Activated CD8-positive, alpha-beta T cell treated with anti-CD3 and anti-CD28 coated beads, Interleukin-2, amount 10 ng/mL, durations not matched to agents 7 days and 5 days (primary cell): ENCODE results near the gene CD84. TPM values are rescaled to one million over a fixed set of nuclear protein-coding genes. Genes with fewer than 3 reads are reported as not detected.
A peak's percentile ranks its signal among the peaks of the same experiment; 100 is the strongest.
"Not testable (repeated sequence)": the region's sequence is repeated elsewhere in the genome, so short reads cannot be mapped to it uniquely, and the experiment has no call there.

Experiments
- ATAC-seq: fragments of 150-1000 bp; cut with Tn5 transposase; one replicate; pipeline ENCODE4 v1.10.0; 2021; ENCODE audit warnings: moderate library complexity
- CTCF ChIA-PET: fragments of 350-600 bp; sonication (Branson Sonifier 250); formaldehyde crosslinking; loops from one replicate; lab custom pipeline; 2021; ENCODE audit warnings: antibody characterized with exemption; lab: Charles Lee
- POLR2A ChIA-PET: fragments of 350-600 bp; sonication (Branson Sonifier 250); formaldehyde crosslinking; loops from one replicate; lab custom pipeline; 2021; ENCODE audit warnings: antibody characterized with exemption; lab: Charles Lee
- DNase-seq: peaks from one replicate; pipeline ENCODE4 v3.0.0-alpha.2; 2020
- H3K27ac Mint-ChIP-seq: one replicate; pipeline ENCODE4 v1.8.0; 2021; ENCODE audit warnings: mild to moderate bottlenecking, mixed read lengths
- H3K27me3 Mint-ChIP-seq: one replicate; pipeline ENCODE4 v1.8.0; 2021; ENCODE audit warnings: low read depth, mixed read lengths
- H3K36me3 Mint-ChIP-seq: one replicate; pipeline ENCODE4 v1.8.0; 2021; ENCODE audit warnings: low read depth, mixed read lengths
- H3K4me1 Mint-ChIP-seq: one replicate; pipeline ENCODE4 v1.8.0; 2021; ENCODE audit warnings: low read depth, mixed read lengths
- H3K4me3 Mint-ChIP-seq: one replicate; pipeline ENCODE4 v1.8.0; 2021; ENCODE audit warnings: mild to moderate bottlenecking, mixed read lengths
- H3K9me3 Mint-ChIP-seq: one replicate; pipeline ENCODE4 v1.8.0; 2022; ENCODE audit warnings: mixed read lengths; ENCODE audit not compliant: insufficient read depth
- total RNA-seq, 2 experiments: library from RNA; stranded (reverse); gene quantifications; one replicate each; pipeline ENCODE4 v1.2.3, GENCODE V29; 2021

CD84 gene
- total RNA-seq, 2 experiments from 2014 or later, result 14.0 to 15.4 TPM

DNA sequence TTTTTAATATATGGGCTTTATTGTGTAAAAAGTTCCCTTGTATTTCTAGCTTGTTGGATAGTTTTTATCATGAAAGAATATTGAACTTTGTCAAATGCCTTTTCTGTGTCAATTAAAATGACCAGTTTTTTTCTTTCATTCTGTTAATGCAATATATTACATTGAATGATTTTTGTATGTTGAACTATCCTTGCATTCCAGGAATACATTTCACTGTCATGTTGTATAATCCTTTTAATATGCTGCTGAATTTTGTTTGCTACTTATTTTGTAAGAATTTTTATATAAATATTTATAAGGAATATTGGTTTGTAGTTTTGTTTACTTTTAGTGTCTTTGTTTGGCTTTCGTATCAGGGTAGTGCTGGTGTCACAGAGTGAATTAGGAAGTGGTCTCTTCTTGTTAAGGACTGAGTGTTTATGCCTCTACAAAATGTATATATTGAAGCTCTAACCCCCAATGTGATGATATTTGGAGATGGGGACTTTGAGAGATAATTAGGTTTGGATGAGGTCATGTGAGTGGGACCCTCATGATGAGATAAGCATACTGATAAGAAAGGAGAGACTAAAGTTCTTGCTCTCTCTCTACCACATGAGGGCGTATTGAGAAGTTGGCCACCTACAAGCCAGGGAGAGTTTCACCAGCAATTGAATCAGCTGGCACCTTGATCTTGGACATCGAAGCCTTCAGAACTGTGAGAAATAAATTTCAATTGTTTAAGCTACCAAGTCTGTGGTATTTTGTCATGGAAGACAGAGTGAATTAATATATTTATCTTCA, 44.3 kb downstream of the CD84 start:
- Mint-ChIP-seq H3K4me1 (peaks cover 21% of the 10 kb centered on the region), H3K36me3 (peaks cover 27% of the 10 kb centered on the region), H3K27me3 (no peaks in the 10 kb centered on the region), H3K4me3 (no peak overlapping the region), H3K9me3 (peaks cover 40% of the 10 kb centered on the region), H3K27ac (no peak overlapping the region)
- ChIA-PET CTCF (interaction anchor here (1.3 to 2.0 kb wide), 4 partner anchors 9 to 71 kb away, joined by 4 to 8 read pairs (median 6); partner anchors contain the start of gene SLAMF6), POLR2A (interaction anchor here (0.6 kb wide), 1 partner anchor 15 kb away, joined by 3 read pairs; no protein-coding TSS in a partner anchor)
- ATAC-seq (no peak), DNase-seq (no peak)

DNA sequence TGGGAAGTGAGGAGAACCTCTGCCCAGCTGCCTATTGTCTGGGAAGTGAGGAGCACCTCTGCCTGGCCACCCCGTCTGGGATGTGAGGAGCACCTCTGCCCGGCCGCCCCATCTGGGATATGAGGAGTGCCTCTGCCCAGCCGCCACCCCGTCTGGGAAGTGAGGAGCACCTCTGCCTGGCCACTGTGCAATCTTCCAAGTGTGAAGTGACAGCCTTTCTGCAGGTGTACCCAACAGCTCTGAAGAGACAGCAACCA, 46.8 kb downstream of the CD84 start:
- H3K4me1 Mint-ChIP-seq, result peaks cover 19% of the 10 kb centered on the region
- H3K4me3 Mint-ChIP-seq, H3K27ac Mint-ChIP-seq, DNase-seq, ATAC-seq, H3K27me3 Mint-ChIP-seq, CTCF ChIA-PET: not testable (repeated sequence)
- H3K9me3 Mint-ChIP-seq, result peaks cover 36% of the 10 kb centered on the region
- H3K36me3 Mint-ChIP-seq, result peaks cover 35% of the 10 kb centered on the region
- POLR2A ChIA-PET, result interaction anchor here (0.7 kb wide), 1 partner anchor 35 kb away, joined by 4 read pairs; no protein-coding TSS in a partner anchor

DNA sequence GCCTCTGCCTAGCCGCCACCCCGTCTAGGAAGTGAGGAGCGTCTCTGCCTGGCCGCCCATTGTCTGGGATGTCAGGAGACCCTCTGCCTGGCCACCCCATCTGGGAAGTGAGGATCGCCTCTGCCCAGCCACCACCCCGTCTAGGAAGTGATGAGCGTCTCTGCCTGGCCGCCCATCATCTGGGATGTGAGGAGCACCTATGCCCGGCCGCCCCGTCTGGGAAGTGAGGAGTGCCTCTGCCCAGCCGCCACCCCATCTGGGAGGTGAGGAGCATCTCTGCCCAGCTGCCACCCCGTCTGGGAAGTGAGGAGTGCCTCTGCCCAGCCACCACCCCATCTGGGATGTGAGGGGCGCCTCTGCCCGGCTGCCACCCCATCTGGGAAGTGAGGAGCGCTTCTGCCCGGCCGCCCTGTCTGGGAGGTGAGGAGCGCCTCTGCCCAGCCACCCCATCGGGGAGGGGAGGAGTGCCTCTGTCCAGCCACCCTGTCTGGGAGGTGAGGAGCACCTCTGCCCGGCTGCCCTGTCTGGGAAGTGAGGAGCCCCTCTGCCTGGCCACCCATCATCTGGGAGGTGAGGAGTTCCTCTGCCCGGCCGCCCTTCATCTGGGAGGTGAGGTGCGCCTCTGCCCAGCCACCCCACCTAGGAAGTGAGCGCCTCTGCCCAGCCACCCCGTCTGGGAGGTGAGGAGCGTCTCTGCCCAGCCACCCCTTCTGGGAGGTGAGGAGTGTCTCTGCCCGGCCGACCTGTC, 47.3 kb downstream of the CD84 start:
- peaks cover 35% of the 10 kb centered on the region for H3K36me3 Mint-ChIP-seq
- ATAC-seq, H3K27me3 Mint-ChIP-seq, H3K4me3 Mint-ChIP-seq, DNase-seq, H3K27ac Mint-ChIP-seq, CTCF ChIA-PET: not testable (repeated sequence)
- H3K4me1 Mint-ChIP-seq, result peaks cover 19% of the 10 kb centered on the region
- peaks cover 31% of the 10 kb centered on the region for H3K9me3 Mint-ChIP-seq
- POLR2A ChIA-PET, result interaction anchor here (0.7 kb wide), 1 partner anchor 36 kb away, joined by 4 read pairs; no protein-coding TSS in a partner anchor

DNA sequence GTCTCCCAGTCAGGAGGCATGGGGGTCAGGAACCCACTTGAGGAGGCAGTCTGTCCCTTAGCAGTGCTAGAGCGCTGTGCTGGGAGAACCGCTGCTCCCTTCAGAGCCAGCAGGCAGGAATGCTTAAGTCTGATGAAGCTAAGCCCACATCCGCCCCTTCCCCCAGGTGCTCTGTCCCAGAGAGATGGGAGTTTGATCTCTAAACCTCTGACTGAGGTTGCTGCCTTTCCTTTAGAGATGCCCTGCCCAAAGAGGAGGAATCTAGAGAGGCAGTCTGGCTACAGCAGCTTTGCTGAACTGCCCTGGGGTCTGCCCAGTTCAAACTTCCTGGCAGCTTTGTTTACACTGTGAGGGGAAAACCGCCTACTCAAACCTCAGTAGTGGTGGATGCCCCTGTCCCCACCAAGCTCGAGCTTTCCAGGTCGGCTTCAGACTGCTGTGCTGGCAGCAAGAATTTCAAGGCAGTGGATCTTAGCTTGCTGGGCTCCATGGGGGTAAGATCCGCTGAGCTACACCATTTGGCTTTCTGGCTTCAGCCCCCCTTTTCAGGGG, 49.8 kb downstream of the CD84 start:
- not testable (repeated sequence) for H3K4me3 Mint-ChIP-seq, H3K27me3 Mint-ChIP-seq, DNase-seq, ATAC-seq
- Mint-ChIP-seq H3K9me3 (peaks cover 23% of the 10 kb centered on the region), H3K27ac (peak overlapping the region; percentile 3), H3K36me3 (peaks cover 36% of the 10 kb centered on the region), H3K4me1 (peaks cover 24% of the 10 kb centered on the region)
- ChIA-PET POLR2A (interaction anchor here (0.5 to 1.2 kb wide), 4 partner anchors 10 to 420 kb away, joined by 3 to 4 read pairs (median 3); no protein-coding TSS in a partner anchor), CTCF (interaction anchor here (0.7 to 2.8 kb wide), 10 partner anchors 10 to 89 kb away, joined by 3 to 13 read pairs (median 4); no protein-coding TSS in a partner anchor)

- not testable (repeated sequence) for H3K9me3 Mint-ChIP-seq, DNase-seq, ATAC-seq, H3K27me3 Mint-ChIP-seq
- CTCF ChIA-PET, result interaction anchor here (0.7 to 3.5 kb wide), 12 partner anchors 12 to 95 kb away, joined by 3 to 24 read pairs (median 5); no protein-coding TSS in a partner anchor
- Mint-ChIP-seq H3K4me3 (peak overlapping the region; percentile 45), H3K36me3 (peaks cover 35% of the 10 kb centered on the region), H3K4me1 (peaks cover 54% of the 10 kb centered on the region), H3K27ac (peak overlapping the region; percentile 81)
- POLR2A ChIA-PET, result interaction anchor here (0.7 to 2.2 kb wide), 6 partner anchors 16 to 94 kb away, joined by 3 to 17 read pairs (median 3); no protein-coding TSS in a partner anchor
Measured at GRCh38 chr1:160523789-160524188, 55.5 kb downstream of the CD84 start.

DNA sequence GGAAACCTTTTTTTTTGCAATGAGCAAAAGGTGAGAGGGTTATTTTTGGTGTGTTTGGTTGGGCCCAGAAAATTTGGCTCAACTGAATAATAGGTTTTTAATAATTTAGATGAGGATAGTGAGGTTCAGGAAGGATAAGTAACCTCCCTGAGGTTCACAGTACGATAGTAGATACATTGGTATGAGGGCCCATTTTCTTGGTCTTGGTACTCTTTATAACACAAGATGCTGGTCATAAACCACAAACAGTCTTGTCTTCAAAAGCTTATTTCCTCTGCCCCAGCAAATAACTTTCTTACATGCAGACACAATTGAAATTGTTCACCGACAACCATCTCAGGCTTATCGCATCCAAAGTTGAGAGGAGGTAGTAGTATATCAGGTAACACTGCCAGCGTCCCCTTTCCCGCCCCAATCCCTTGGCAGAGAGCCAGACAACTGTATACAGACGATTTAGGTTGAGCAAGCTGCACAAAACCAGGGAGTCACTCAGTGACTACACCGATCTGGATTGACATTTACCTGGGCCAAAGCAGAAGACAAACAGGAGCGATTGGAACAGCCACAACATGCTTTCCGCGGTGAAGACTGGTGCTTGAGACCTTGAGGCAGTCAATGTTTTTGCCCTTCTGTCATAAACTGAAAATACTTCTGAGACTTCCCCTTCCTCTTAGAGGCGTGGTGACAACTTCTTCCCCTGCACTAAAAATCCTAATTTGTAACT, 56.5 kb downstream of the CD84 start, which contains the start of gene SLAMF6:
TSS of gene SLAMF6 (minus strand) at position 634 of the 724 bp plus-strand sequence. CDS start at position 571, 63 bp downstream.
- Mint-ChIP-seq H3K9me3 (peaks cover 8% of the 10 kb centered on the region), H3K27ac (peak within 1 kb of the TSS; percentile 93), H3K4me3 (peak within 1 kb of the TSS; percentile 83), H3K27me3 (no peaks in the 10 kb centered on the region), H3K4me1 (peaks cover 62% of the 10 kb centered on the region), H3K36me3 (peaks cover 38% of the 10 kb centered on the region)
- peak; percentile 62 for ATAC-seq
- POLR2A ChIA-PET, result interaction anchor here (0.5 to 2.2 kb wide), 11 partner anchors 17 to 185 kb away, joined by 3 to 17 read pairs (median 3); no protein-coding TSS in a partner anchor
- CTCF ChIA-PET, result interaction anchor here (0.6 to 3.5 kb wide), 25 partner anchors 13 to 193 kb away, joined by 3 to 24 read pairs (median 5); partner anchors contain the start of gene CD84
- peak; percentile 68 for DNase-seq

DNA sequence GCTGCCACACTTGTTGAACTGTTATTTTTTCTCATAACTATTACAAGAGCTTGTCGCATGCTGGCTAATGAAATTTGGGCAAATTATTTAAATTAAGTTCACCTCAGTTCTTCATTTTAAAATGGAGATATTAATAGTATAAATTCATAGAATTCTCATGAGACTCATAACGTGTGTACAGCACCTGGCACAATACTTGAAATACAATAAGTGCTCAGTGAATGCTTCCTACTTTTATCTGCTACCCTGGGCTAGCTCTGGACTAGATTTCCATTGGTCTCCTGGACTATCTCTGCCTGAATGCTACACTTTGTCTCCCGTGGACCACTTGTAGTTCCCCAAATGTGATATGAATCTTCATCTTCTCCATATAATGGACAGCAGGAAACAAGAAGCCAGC, 57.2 kb downstream of the CD84 start:
- Mint-ChIP-seq H3K36me3 (peaks cover 42% of the 10 kb centered on the region), H3K9me3 (peaks cover 8% of the 10 kb centered on the region), H3K27ac (peak overlapping the region; percentile 93), H3K4me1 (peaks cover 68% of the 10 kb centered on the region), H3K4me3 (peak overlapping the region; percentile 83), H3K27me3 (no peaks in the 10 kb centered on the region)
- ChIA-PET POLR2A (interaction anchor here (0.6 to 2.2 kb wide), 6 partner anchors 18 to 93 kb away, joined by 3 to 17 read pairs (median 4); no protein-coding TSS in a partner anchor), CTCF (interaction anchor here (1.0 to 3.5 kb wide), 18 partner anchors 14 to 168 kb away, joined by 3 to 24 read pairs (median 5); partner anchors contain the start of gene CD84)
- DNase-seq, result no peak
- ATAC-seq, result peak; percentile 13

GRCh38 chr1:160521554-160521953, 57.7 kb downstream of the CD84 start:
- ATAC-seq (no peak), DNase-seq (no peak)
- ChIA-PET POLR2A (interaction anchor here (1.0 to 2.2 kb wide), 3 partner anchors 19 to 93 kb away, joined by 4 to 17 read pairs (median 6); no protein-coding TSS in a partner anchor), CTCF (interaction anchor here (1.0 to 3.5 kb wide), 11 partner anchors 19 to 167 kb away, joined by 3 to 24 read pairs (median 5); partner anchors contain the start of gene CD84)
- Mint-ChIP-seq H3K36me3 (peaks cover 42% of the 10 kb centered on the region), H3K4me1 (peaks cover 74% of the 10 kb centered on the region), H3K27me3 (no peaks in the 10 kb centered on the region), H3K27ac (peak overlapping the region; percentile 93), H3K9me3 (peaks cover 13% of the 10 kb centered on the region), H3K4me3 (peak overlapping the region; percentile 83)

DNA sequence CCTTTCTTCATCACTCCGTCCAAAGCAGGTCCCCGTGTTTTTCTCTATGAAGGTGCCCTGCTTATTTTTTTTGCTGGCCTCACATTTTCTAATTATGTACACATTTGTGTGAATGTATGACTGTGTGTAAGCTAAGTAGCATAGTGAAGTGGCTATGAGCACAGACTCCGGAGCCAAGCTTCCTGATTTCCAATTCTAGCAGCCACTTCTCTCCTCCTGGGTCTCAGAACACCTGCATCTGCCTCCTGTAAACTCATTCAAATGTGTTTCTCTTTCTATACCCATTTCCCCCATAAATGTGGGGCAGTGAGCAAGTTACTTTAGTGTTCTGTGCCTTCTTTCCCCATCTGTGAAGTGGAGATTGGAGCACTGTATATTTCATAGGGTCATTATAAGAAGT, 58.3 kb downstream of the CD84 start:
- peaks cover 18% of the 10 kb centered on the region for H3K9me3 Mint-ChIP-seq
- peaks cover 80% of the 10 kb centered on the region for H3K4me1 Mint-ChIP-seq
- H3K27ac Mint-ChIP-seq, result peak overlapping the region; percentile 93
- peak overlapping the region; percentile 83 for H3K4me3 Mint-ChIP-seq
- CTCF ChIA-PET, result interaction anchor here (3.2 to 3.5 kb wide), 2 partner anchors 19 to 47 kb away, joined by 12 to 24 read pairs; no protein-coding TSS in a partner anchor
- DNase-seq (no peak), ATAC-seq (peak; percentile 23)
- peaks cover 44% of the 10 kb centered on the region for H3K36me3 Mint-ChIP-seq
- POLR2A ChIA-PET, result interaction anchor here (1.3 kb wide), 1 partner anchor 92 kb away, joined by 6 read pairs; no protein-coding TSS in a partner anchor
- H3K27me3 Mint-ChIP-seq, result no peaks in the 10 kb centered on the region

DNA sequence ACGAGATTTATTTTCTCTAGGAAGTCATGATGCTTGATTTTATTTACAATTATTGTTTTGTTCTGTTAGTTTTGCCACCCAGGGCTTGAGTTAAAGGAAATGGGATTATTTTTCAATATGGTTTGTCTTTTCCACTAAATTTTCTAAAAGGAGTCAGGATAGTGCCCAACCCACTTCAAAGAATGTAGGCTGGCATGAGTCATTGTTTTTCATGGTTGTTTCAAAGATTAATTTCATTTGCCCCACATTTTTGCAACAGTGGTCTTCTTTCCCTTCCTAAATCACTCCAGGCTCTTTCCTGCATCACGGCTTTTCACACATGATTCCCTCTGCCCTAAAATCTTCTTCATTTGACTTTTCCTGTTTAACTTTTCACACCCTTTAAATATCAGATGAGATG, 58.7 kb downstream of the CD84 start:
- DNase-seq, result no peak
- ATAC-seq, result no peak
- ChIA-PET CTCF (interaction anchor here (0.6 to 3.5 kb wide), 7 partner anchors 20 to 88 kb away, joined by 3 to 24 read pairs (median 6); no protein-coding TSS in a partner anchor), POLR2A (no interaction called here)
- peak overlapping the region; percentile 83 for H3K4me3 Mint-ChIP-seq
- peaks cover 46% of the 10 kb centered on the region for H3K36me3 Mint-ChIP-seq
- no peaks in the 10 kb centered on the region for H3K27me3 Mint-ChIP-seq
- peak overlapping the region; percentile 93 for H3K27ac Mint-ChIP-seq
- peaks cover 16% of the 10 kb centered on the region for H3K9me3 Mint-ChIP-seq
- H3K4me1 Mint-ChIP-seq, result peaks cover 84% of the 10 kb centered on the region
